PC-3 (cell line): Measurements from ENCODE around the gene GIT2.

Experiments used
- EZH2phosphoT487 ChIP-seq: fragments of 300-600 bp; sonication (generic); IDR thresholded peaks from 2 replicates; pipeline ENCODE4 v1.6.1; 2018; ENCODE audit warnings: mild to moderate bottlenecking, antibody characterized with exemption, low read length, borderline replicate concordance
- TF ChIP-seq, protein P1 (sequence below): fragments of 300-600 bp; sonication (generic); conservative IDR thresholded peaks from 2 replicates; pipeline ENCODE4 v1.5.1; 2017; ENCODE audit warnings: antibody characterized with exemption, low read depth, mild to moderate bottlenecking, low read length

DNA sequence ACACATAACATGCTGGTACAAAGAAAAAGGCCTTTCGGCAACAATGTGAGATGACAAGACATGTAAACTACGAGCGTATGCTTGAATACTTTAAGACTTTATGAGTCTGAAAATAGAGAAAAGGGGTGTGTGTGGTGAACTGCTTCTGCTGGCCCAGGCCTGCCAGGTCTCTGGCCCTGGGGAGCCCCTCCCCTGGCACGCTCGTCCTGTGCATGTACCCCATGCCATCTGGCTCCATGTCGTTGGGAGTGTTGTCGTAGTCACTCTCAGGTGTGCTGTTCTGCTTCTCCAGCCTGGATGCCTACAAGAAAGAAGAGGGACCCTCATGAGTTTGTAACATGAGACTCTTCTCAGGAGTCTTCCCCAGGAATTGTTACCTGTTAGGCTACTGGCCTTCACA, 57.2 kb downstream of the GIT2 start:
- TF ChIP-seq, protein P1, sequence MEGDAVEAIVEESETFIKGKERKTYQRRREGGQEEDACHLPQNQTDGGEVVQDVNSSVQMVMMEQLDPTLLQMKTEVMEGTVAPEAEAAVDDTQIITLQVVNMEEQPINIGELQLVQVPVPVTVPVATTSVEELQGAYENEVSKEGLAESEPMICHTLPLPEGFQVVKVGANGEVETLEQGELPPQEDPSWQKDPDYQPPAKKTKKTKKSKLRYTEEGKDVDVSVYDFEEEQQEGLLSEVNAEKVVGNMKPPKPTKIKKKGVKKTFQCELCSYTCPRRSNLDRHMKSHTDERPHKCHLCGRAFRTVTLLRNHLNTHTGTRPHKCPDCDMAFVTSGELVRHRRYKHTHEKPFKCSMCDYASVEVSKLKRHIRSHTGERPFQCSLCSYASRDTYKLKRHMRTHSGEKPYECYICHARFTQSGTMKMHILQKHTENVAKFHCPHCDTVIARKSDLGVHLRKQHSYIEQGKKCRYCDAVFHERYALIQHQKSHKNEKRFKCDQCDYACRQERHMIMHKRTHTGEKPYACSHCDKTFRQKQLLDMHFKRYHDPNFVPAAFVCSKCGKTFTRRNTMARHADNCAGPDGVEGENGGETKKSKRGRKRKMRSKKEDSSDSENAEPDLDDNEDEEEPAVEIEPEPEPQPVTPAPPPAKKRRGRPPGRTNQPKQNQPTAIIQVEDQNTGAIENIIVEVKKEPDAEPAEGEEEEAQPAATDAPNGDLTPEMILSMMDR = no peak
- no peak for TF ChIP-seq EZH2phosphoT487
